OCI-LY7 (cell line): ENCODE results near the gene TMEM150C.

Experiments used
- CTCF ChIP-seq: fragments of 200-600 bp; sonication (generic); conservative IDR thresholded peaks from 2 replicates; pipeline ENCODE4 v1.5.1; 2014; ENCODE audit warnings: mild to moderate bottlenecking, antibody characterized with exemption, low read length, moderate library complexity, mixed read lengths
- EZH2phosphoT487 ChIP-seq: fragments of 200-600 bp; sonication (generic); IDR thresholded peaks from 2 replicates; pipeline ENCODE4 v1.6.1; 2018; ENCODE audit warnings: low read depth, borderline replicate concordance, mild to moderate bottlenecking, mixed run types, antibody characterized with exemption, low read length, moderate library complexity, mixed read lengths

- TF ChIP-seq CTCF, result no peak
- no peak for TF ChIP-seq EZH2phosphoT487
Measured at GRCh38 chr4:82510216-82510615, 51.6 kb downstream of the TMEM150C start.
